GM18520 (cell line): Measurements from ENCODE around the gene AK1.
"Not testable (repeated sequence)": the region's sequence is repeated elsewhere in the genome, so short reads cannot be mapped to it uniquely, and the experiment has no call there.

Source experiments
- ATAC-seq: cut with Tn5 transposase; IDR thresholded peaks from one replicate; pipeline ENCODE4 v1.9.1; 2021; ENCODE audit not compliant: unreplicated experiment

AK1 gene

DNA sequence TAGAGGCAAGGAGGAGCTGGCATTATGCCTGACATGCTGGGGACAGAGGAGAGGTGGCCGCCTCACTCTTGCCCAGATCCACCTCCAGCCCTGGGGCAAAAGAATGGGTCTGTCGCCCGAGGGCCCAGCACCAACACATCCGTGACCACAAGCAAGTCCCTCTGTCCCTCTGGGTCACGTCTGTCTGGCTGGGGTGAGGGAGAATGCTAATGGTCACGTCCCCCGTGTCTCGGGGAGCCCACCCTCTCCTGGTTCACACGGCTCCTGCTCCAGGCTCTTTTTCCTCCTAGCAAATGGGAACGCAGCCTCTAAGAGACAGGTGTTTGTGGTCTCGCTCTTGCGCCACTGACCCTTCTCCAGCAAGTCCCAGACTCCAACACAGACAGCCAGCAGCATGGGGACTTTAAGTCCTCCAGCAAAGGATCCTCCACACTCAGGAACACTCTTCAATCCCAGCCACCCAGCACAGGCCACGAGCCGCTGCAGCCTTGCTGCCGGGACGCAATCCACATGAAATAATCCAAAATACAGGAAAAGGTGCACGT is 27.1 kb downstream of the AK1 start:
- ATAC-seq, result no peak

- no peak for ATAC-seq
Observed at GRCh38 chr9:127848756-127849504, 28.5 kb downstream of the AK1 start.

DNA sequence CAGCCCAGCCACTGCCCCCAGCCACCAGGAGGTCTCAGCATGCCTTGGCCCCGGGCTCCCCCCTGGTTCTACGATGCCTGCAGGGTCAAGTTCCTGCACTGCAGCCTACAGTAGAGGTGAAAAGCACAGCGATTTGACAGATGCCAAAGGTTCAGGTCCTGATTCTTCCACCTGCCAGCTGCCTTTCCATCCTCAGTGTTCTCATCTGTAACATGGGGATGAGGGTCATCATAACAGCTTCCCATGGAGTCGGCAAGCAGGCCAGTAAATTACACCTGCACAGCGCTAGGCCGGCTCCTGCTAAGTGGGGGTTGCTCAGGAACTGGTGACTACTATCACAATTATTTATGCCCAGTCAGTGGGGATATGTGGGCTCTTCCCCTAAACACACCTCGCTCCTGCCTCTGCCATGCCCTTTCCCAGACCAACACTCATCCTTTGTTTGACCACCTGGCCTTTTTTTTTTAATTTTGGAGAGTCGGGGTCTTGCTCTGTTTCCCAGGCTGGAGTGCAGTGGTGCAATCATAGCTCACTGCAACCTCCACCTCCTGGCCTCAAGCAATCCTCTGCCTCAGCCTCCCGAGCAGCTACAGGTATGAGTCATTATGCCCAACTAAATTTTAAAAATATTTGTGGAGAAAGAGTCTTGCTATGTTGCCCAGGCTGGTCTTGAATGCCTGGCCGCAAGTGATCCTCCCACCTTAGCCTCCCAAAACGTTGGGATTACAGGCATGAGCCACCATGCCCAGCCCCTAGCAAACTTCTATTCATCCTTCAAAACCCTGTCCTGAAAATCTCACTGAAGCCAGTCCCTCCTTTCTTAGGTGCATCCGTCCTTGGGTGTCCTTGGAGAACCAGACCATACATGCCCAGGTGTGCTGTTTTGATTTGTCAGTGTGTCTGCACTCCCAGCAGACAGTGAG is 29.4 kb downstream of the AK1 start:
- ATAC-seq, result no peak

DNA sequence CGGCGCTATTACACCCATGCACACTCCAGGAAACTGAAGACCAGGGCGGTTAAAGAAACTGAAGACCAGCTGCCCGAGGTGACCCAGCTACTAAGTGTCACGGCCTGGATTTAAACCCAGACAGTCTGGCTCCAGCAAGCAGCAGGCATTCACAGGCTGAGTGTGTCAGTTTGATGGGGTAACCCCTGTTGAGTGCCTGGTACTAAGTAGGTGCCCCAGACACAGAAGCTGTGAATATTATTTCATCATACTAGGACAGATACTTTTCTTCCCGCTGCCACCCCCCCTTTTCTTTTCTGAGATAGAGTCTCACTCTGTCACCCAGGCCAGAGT is 30.3 kb downstream of the AK1 start:
- no peak for ATAC-seq

- ATAC-seq, result no peak
Observed at GRCh38 chr9:127846443-127847177, 30.9 kb downstream of the AK1 start.

GRCh38 chr9:127845619-127846018 is 31.9 kb downstream of the AK1 start:
- ATAC-seq, result not testable (repeated sequence)

DNA sequence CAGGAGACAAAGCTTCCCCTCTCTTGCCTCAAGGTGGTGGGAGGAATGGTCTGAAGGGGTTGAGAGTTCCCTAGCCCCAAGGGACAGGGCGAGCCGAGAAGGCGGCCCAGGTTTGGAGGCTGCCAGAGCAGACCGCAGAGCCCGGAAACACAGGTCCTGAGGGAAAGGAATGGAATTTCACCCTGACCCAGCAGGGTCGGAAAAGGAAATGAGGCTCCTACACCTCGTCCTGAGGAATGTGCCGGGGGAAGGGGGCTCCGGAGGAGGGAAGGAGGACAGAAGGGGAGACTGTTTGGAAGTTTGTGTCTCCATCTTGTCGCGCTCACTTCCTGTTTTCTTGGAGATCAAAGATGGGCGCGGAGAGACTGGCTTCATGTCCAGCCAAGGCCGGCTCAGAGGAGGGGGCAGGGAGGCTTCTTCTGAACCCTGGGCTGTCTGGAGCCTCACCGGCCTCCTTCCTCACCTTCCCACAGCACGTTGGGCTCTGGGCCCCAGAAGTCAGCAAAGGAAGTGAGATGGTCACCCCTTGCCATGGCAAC is 32.6 kb downstream of the AK1 start:
- no peak for ATAC-seq

DNA sequence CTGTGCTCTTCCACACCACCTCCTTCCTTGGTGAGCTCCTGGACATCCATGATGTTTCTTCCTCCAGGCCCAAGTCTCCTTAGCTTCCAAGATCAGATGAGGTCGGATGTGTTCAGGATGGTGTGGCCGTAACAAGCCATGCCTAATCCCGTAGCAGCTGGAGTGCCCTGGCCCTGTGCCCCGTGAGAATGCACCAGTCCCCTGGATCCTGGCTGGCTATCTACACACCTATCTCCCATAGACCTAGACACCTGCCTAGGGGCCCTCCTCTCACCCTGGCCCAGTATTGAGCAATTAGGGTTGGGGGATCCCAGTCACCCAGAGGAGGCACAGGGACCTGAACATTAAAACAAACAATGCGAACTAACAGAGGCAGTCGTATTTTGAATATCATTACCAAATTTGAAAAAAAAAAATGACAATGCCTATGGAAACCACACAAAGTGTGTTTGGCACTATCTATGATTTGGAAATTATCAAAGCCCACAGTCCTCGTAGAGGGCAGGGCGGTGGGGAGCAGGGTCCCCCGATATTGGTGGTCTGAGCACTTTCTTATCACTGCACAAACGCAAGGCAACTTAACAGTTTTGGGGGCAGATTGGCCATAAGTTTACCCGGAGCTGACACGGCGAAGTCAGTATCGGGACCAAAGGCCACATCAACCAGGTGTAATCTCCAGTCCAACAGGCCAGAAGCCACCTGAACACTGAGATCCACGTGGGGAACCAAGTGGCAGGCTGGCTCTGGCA is 36.2 kb downstream of the AK1 start:
- no peak for ATAC-seq

DNA sequence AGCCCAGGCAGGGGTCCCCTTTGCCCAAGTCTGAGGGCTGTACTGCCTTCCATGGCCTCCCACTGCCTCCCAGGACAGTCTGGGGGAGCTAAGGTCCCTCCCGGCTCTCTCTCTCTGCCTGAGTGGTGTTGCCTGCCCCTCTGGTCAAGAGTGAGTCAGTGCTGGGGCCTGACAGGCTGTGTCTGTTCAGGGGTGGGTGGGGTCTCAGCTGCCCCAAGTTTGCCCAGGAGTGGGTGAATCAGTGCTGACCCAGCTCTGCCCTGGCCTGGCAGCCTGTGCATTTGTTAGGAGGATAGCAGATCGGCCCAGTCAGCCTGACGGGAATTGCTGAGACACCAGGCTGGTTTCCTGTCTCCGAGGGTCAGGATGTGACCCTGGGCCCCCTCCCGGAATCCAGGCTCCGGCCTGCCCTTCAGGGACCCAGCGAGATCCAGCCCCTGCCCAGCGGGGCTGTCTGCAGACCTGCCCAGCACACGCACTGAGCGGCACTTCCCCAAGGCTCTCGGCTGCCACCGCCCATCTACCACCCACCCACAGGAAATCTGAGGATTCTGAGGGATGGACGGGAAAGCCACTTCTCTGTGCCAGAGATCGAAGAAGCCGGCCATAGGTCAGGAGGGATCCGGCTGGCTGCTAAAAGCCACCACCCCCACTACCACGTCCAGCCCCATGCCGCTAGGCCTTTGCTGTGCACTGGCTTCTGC is 38.9 kb downstream of the AK1 start:
- no peak for ATAC-seq

DNA sequence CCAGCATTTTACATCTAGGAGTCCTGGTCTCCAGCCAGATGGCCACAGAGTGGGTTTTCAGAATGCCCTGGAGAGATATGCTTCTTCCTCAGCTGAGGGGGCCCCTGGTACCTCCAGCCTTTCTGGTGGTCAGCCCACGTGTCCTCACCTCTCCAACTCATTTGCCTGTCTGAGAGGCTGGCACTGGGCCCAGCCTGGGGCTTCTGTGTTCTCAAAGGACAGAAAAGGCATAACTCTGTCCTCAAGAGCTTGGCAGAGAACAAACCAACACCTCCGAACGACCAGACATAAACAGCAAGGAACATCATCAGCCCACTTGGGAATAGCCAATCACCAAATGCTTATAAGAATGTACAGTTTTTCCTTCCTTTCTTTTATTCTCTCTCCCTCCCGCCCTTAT is 40.1 kb downstream of the AK1 start:
- ATAC-seq, result no peak

GRCh38 chr9:127836561-127836960 is 40.9 kb downstream of the AK1 start:
- not testable (repeated sequence) for ATAC-seq

DNA sequence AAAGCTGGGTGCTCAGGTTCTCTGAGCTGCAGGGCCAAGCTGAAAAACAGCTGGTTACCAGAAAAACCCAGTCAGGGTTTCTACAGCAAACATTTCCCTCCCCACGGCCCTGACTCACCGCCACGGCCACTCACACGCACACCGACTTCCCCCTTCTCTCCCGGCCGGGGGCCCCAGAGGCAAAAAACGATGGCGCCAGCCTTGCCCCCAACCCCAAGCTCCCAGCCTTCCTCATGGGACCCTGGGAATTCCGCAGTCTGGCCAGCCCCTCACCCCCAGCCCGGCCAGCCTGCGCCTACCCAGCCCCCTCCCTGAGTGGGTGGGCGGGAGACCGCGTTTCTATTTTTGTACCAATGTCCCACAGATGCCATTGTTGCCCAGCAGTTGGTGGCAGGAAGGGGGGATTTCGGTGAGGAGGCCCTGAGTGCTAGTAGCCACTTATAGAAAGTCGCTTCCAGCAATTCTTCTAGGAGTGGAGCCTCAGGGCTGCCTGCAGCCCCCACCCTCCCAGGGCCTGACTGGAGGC is 41.4 kb downstream of the AK1 start:
- ATAC-seq, result no peak

DNA sequence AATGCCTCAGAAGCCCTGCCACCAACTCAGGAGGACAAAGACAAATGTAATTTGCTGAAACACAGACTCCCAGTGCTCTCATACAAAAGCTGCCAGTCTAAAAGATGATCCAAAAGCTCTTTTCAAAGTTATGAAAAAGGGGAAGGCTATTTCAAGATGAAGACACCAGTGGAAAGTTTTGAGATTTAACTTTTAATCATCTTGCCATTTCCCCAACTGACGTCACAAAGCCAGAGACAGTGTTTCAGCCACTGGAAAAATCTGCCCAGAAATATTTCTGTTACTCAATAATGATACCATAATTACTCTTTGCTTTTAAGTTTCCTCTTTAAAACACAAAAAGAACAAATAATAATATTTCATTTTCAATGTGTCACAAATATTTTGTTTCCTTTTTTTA is 43.9 kb downstream of the AK1 start:
- ATAC-seq, result no peak

GRCh38 chr9:127832248-127832647 is 45.2 kb downstream of the AK1 start:
- ATAC-seq, result no peak

- ATAC-seq, result no peak
Observed at GRCh38 chr9:127829205-127829906, 48.1 kb downstream of the AK1 start.

DNA sequence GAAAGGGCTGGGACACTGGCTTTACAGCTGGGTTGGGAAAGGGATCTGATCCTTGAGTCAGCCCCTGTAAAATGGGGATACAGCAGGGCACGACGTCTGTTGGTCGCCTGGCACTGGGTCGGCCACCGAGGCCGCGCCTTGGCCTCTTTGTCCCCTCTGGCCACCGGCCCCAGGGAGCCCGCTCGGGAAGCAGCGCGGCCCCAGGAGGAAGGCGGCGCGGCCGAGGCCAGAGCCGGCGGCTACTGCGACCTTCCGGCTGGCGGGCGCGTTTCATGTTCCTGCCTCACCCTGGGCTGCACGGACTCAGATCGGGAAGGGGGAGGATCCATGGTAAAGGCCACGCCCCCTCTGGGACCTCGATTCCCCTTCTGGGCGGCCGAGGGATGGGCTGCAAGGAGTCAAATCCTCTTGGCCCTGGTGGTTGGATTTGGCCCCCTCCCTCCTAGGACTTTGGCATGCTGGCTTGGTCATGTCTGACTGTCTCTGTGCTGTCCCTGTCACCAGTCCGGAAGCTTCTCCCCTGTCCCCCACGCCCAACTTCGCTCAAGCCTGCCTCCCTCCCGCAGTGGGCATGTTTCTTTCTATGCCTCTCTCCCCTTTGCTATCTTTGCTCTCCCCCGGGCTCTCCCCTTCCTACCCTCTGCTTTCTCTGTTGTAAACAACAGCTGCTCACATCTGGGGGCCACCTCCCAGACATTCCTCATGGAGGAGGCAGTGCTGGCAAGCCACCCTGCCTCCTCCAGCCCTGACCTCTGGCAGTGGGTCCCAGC is 49.0 kb downstream of the AK1 start:
- ATAC-seq, result no peak

GRCh38 chr9:127826253-127826913 is 51.1 kb downstream of the AK1 start:
- ATAC-seq, result no peak
